GM13977 (cell line): ENCODE data around the gene PIAS4.
"Not testable (repeated sequence)": the region's sequence is repeated elsewhere in the genome, so short reads cannot be mapped to it uniquely, and the experiment has no call there.

Experiments used
- DNase-seq: peaks from one replicate; pipeline ENCODE4 v3.0.0; 2012; ENCODE audit warnings: low spot score
- in situ Hi-C: fragments of 300-500 bp; cut with MboI; formaldehyde crosslinking; loops from one replicate; pipeline ENCODE4 v1.12.0; 2022; ENCODE audit warnings: low sequenced_read_pairs, low pct_unique_long_range_greater_than_20kb, mixed read lengths, inconsistent platforms; ENCODE audit not compliant: unreplicated experiment
- TF ChIP-seq, protein P1 (sequence below): IDR thresholded peaks from 2 replicates; pipeline ENCODE4 v1.5.1; 2012; ENCODE audit warnings: mild to moderate bottlenecking, control low read depth; ENCODE audit not compliant: insufficient read depth; ENCODE audit errors: extremely low read depth, missing control alignments

PIAS4 gene

DNA sequence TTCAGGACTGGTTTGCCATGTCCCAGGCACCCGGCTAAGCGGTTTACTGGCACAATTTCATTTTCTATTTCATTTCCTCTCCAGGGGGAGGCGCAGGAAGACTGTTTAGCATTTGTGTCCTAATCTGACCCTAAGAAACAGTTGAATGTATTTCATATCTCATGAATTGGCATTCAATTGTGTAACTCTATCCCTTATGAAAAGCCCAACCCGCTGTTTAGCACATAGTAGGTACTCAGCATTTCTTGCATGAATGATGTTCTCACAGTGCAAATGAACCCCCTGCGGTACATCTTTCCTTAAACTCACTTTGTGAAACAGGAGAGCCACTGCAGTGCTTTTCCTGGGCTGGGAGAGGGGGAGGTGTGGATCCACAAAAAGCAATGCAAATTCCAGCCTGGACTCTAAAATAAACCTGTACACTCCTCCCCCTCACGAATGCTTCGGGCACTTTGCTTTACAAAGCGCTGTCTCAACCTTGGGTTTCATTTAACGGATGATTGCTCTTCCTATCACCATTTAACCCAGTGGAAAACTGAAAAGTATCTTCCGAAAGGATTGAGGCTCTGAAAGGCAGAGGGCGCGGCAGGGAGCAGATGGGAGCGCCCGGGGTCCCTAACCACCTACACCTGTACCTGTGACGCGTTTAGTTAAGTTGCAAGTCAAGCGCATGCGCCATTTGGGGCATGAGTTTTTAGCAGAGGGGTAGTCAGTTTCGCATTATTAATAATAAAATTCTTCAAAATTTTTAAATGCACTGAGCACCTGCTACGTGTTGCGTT, 21.1 kb upstream of the PIAS4 start:
- TF ChIP-seq, protein P1, sequence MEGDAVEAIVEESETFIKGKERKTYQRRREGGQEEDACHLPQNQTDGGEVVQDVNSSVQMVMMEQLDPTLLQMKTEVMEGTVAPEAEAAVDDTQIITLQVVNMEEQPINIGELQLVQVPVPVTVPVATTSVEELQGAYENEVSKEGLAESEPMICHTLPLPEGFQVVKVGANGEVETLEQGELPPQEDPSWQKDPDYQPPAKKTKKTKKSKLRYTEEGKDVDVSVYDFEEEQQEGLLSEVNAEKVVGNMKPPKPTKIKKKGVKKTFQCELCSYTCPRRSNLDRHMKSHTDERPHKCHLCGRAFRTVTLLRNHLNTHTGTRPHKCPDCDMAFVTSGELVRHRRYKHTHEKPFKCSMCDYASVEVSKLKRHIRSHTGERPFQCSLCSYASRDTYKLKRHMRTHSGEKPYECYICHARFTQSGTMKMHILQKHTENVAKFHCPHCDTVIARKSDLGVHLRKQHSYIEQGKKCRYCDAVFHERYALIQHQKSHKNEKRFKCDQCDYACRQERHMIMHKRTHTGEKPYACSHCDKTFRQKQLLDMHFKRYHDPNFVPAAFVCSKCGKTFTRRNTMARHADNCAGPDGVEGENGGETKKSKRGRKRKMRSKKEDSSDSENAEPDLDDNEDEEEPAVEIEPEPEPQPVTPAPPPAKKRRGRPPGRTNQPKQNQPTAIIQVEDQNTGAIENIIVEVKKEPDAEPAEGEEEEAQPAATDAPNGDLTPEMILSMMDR: peak; percentile 59
- in situ Hi-C loops: no loop called here
- peak; percentile 65 for DNase-seq

DNA sequence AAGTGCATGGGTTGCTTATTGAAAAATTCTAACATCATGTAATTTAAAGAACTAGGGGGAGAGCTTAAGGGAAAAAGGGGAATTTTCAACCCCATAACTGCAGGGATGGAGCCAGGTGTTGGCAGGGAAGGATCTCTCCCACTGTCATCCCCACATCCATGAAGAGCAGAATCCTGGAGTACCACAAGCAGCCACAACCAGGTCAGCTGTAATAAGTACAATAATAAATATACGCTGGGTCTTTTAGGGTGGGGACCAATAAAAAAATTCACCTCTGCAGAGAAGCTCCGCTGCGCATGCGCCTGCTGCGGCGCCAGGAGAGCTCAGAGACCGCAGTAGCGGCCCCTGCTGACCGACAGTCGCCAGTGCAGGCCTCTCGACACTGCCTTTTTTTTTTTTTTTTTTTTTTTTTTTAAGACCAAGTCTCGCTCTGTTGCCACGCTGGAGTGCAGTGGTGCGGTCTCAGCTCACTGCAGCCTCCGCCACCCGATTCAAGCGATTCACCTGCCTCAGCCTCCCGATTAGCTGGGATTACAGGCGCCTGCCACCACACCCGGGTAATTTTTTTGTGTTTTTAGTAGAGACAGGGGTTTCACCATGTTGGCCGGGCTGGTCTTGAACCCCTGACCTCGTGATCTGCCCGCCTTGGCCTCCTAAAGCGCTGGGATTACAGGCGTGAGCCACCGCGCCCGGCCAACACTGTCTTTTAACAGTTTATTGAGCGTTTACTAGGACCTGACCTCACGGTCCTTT, 19.7 kb upstream of the PIAS4 start:
- TF ChIP-seq, protein P1: peak; percentile 85
- peak; percentile 87 for DNase-seq
- in situ Hi-C loops: no loop called here

DNA sequence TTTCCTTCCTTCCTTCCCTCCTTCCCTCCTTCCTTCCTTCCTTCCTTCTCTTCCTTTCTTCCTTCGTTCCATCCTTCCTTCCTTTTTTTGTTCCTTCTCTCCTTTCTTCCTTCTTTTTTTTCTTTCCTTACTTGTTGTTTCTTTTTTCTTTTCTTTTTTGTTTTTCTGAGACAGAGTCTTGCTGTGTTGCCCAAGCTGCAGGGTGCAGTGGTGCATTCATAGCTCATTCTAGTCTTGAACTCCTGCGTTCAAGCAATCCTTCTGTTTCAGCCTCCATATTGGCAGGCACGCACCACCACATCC, 16.8 kb upstream of the PIAS4 start:
- no peak for DNase-seq
- TF ChIP-seq, protein P1: no peak
- in situ Hi-C loops: no loop called here

DNA sequence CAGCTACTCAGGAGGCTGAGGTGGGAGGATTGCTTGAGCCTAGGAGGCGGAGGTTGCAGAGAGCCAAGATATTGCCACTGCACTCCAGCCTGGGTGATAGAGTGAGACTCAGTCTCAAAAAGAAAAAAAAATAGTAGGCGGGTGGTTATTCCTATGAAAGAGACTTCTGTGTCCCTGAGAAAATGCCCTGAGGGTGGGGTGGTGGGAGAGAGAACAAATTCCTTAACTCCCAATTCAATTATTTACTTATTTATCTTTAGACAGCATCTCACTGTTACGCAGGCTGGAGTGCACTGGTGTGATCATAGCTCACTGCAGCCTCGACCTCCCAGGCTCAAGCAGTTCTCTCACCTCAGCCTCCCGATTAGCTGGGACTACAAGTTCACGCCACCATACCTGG, 11.9 kb upstream of the PIAS4 start:
- DNase-seq: no peak
- in situ Hi-C loops: no loop called here
- TF ChIP-seq, protein P1: no peak

DNA sequence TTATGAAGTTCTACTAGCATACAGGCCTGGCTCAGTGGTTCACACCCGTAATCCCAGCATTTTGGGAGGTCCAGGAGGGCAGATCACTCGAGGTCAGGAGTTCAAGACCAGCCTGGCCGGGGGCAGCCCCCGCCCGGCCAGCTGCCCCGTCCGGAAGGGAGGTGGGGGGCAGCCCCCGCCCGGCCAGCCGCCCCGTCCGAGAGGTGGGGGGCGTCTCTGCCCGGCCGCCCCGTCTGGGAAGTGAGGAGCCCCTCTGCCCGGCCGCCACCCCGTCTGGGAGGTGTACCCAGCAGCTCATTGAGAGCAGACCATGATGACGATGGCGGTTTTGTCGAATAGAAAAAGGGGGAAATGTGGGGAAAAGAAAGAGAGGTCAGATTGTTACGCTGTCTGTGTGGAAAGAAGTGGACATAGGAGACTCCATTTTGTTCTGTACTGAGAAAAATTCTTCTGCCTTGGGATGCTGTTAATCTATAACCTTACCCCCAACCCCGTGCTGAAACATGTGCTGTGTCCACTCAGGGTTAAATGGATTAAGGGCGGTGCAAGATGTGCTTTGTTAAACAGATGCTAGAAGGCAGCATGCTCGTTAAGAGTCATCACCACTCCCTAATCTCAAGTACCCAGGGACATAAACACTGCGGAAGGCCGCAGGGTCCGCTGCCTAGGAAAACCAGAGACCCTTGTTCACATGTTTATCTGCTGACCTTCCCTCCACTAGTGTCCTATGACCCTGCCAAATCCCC, 8.7 kb upstream of the PIAS4 start:
- in situ Hi-C loops, DNase-seq: not testable (repeated sequence)

DNA sequence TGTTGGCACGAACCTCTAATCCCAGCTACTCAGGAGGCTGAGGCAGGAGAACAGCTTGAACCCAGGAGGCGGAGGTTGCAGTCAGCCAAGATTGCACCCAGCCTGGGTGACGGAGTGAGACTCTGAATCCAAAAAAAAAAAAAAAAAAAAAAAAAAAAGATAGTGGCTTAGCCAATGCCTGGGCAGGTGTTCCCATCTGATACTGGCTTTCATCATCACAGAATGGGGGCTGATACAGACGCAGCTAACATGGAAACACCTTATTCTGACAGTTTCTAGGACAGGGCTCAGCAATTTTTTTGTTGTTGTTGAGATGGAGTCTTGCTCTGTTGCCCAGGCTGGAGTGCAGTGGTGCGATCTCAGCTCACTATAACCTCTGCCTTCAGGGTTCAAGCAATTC, 6.7 kb upstream of the PIAS4 start:
- DNase-seq, in situ Hi-C loops: not testable (repeated sequence)

DNA sequence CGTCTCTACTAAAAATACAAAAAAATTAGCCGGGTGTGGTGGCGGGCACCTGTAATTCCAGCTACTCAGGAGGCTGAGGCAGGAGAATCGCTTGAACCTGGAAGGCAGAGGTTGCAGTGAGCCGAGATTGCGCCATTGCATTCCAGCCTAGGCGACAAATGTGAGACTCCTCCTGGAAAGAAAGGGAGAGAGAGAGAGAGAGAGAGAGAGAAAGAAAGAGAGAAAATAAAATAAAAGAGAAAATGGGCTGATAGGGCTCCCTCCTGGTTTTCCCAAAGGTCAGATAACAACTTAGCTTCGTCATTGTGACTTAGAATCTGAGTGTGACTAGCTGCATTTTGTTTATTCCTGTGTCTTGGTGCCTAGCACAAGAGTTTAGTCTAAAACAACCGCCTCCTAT, 2.1 kb upstream of the PIAS4 start:
- in situ Hi-C loops, DNase-seq: not testable (repeated sequence)
